K562 (cell line): ENCODE measurements around the gene SAP130. TPM values are rescaled to one million over a fixed set of nuclear protein-coding genes. Genes with fewer than 3 reads are reported as not detected.

Experiments
- ATAC-seq: fragments of 200-7000 bp; cut with Tn5 transposase; 3 replicates; pipeline ENCODE4 v1.9.1; 2020; ENCODE audit warnings: moderate library complexity
- BruUV-seq: library from RNA; stranded (reverse); fragments of 400-500 nt; replicated peaks from 2 replicates; lab custom pipeline; 2021; lab: Mats Ljungman, UMichigan
- CTCF ChIA-PET: fragments of 300-600 bp; formaldehyde crosslinking; extraction: SDS; loops from one replicate; lab custom pipeline; 2021; ENCODE audit warnings: low intra/inter-chr PET ratio; lab: Yijun Ruan, JAX
- POLR2A ChIA-PET: fragments of 300-600, 350-650 bp; sonication (Branson Sonifier 250); formaldehyde crosslinking; extraction: SDS; loops from one replicate; lab custom pipeline; 2021; ENCODE audit warnings: antibody characterized with exemption, inconsistent platforms; lab: Yijun Ruan, JAX
- DNase-seq, 4 experiments: peaks; one replicate each; pipeline versions ENCODE4 v3.0.0 to v3.0.0-alpha.2; 2011 to 2018; ENCODE audit warnings: low spot score in 3 of 4, mixed read lengths in 3 of 4; ENCODE audit errors: extremely low read depth in 1 of 4
- FAIRE-seq: peaks from 2 replicates; lab custom pipeline; 2011; peaks lifted over from hg19 to GRCh38; lab: Jason Lieb, UNC
- H2AFZ ChIP-seq: 2 replicates; pipeline ENCODE4 v1.6.0; 2011; ENCODE audit warnings: low read depth, low read length, control low read depth, inconsistent platforms
- H3K27ac ChIP-seq: fragments of 200-600 bp; 3 replicates; pipeline ENCODE4 v1.8.0; 2011; ENCODE audit warnings: low read depth, mild to moderate bottlenecking, control low read depth, inconsistent platforms, low read length, moderate library complexity, mixed read lengths; ENCODE audit errors: extremely low read depth
- H3K27me3 ChIP-seq, 2 experiments: fragments of 300-600 bp in 1 of 2; 2 replicates in 1 of 2; 3 replicates in 1 of 2; pipeline versions ENCODE4 v1.6.0 to v1.8.0; 2011; ENCODE audit warnings: inconsistent platforms in 2 of 2, low read length in 2 of 2, mild to moderate bottlenecking in 1 of 2, mixed read lengths in 1 of 2, moderate library complexity in 1 of 2; ENCODE audit not compliant: control insufficient read depth in 2 of 2, insufficient read depth in 2 of 2
- H3K36me3 ChIP-seq: fragments of 300-600 bp; 3 replicates; pipeline ENCODE4 v1.8.0; 2011; ENCODE audit warnings: mild to moderate bottlenecking, low read length, inconsistent platforms; ENCODE audit not compliant: control insufficient read depth, insufficient read depth
- H3K4me1 ChIP-seq, 2 experiments: fragments of 200-600 bp in 1 of 2; replicated peaks in 1 of 2; 2 replicates in 1 of 2; 3 replicates in 1 of 2; pipeline versions ENCODE4 v1.5.1 to v1.8.0; 2011; ENCODE audit warnings: inconsistent platforms in 2 of 2, low read length in 2 of 2, mild to moderate bottlenecking in 1 of 2, mixed read lengths in 1 of 2, moderate library complexity in 1 of 2; ENCODE audit not compliant: control insufficient read depth in 2 of 2, insufficient read depth in 2 of 2
- H3K4me2 ChIP-seq: 2 replicates; pipeline ENCODE4 v1.6.1; 2011; ENCODE audit warnings: low read length, control low read depth, inconsistent platforms, mixed read lengths; ENCODE audit not compliant: insufficient read depth
- H3K4me3 ChIP-seq: fragments of 200-600 bp; sonication (generic), shearing (Covaris generic); 2 replicates; pipeline ENCODE4 v1.5.1; 2016; ENCODE audit warnings: control low read depth, inconsistent platforms
- H3K79me2 ChIP-seq: fragments of 200-600 bp; 3 replicates; pipeline ENCODE4 v1.8.0; 2011; ENCODE audit warnings: low read length, inconsistent platforms; ENCODE audit not compliant: control insufficient read depth, insufficient read depth
- H3K9ac ChIP-seq, 2 experiments: 2 replicates each; pipeline versions ENCODE4 v1.6.0 to v1.6.1; 2011; ENCODE audit warnings: low read depth in 2 of 2, low read length in 2 of 2, control low read depth in 1 of 2, inconsistent platforms in 1 of 2, mild to moderate bottlenecking in 1 of 2, mixed read lengths in 1 of 2; ENCODE audit not compliant: insufficient read depth in 1 of 2
- H3K9me1 ChIP-seq: one replicate; pipeline ENCODE4 v1.6.0; 2011; ENCODE audit warnings: inconsistent platforms, mild to moderate bottlenecking, low read length, moderate library complexity; ENCODE audit not compliant: control insufficient read depth, insufficient read depth
- H3K9me3 ChIP-seq: replicated peaks from 2 replicates; pipeline ENCODE4 v1.5.1; 2011; ENCODE audit warnings: low read depth, low read length, inconsistent platforms; ENCODE audit not compliant: control insufficient read depth, insufficient read depth
- H4K20me1 ChIP-seq: replicated peaks from 2 replicates; pipeline ENCODE4 v1.6.1; 2011; ENCODE audit warnings: low read length, inconsistent platforms, mixed read lengths; ENCODE audit not compliant: control insufficient read depth, insufficient read depth
- BRCA1 ChIP-seq, 2 experiments: fragments of 450-650 bp in 1 of 2; sonication (generic) in 1 of 2; formaldehyde crosslinking in 1 of 2; IDR thresholded peaks; 2 replicates each; pipeline versions ENCODE4 v1.5.0 to v1.6.1; 2017 to 2020; ENCODE audit warnings: mild to moderate bottlenecking in 1 of 2, missing genetic modification reagents in 1 of 2
- DNMT1 ChIP-seq: fragments of 450-650 bp; IDR thresholded peaks from 2 replicates; pipeline ENCODE4 v1.6.1; 2016; ENCODE audit warnings: antibody characterized with exemption, mild to moderate bottlenecking
- ELF2 ChIP-seq: fragments of 250-450 bp; sonication (Bioruptor Pico); IDR thresholded peaks from 2 replicates; pipeline ENCODE4 v1.5.0; 2021; ENCODE audit warnings: mild to moderate bottlenecking
- FOXA1 ChIP-seq: fragments of 450-650 bp; IDR thresholded peaks from 2 replicates; pipeline ENCODE4 v1.6.1; 2016; ENCODE audit warnings: mild to moderate bottlenecking, borderline replicate concordance
- HDGF ChIP-seq: fragments of 450-650 bp; IDR thresholded peaks from 2 replicates; pipeline ENCODE4 v1.6.1; 2016
- L3MBTL2 ChIP-seq: fragments of 450-650 bp; IDR thresholded peaks from 2 replicates; pipeline ENCODE4 v1.6.1; 2016; ENCODE audit warnings: mild to moderate bottlenecking, moderate library complexity
- MAZ ChIP-seq, 2 experiments: fragments of 450-650 bp in 1 of 2; sonication (generic) in 1 of 2; formaldehyde crosslinking; IDR thresholded peaks in 1 of 2; conservative IDR thresholded peaks in 1 of 2; 2 replicates each; pipeline versions ENCODE4 v1.4.0 to v1.5.0; 2020; ENCODE audit warnings: mild to moderate bottlenecking in 1 of 2, missing genetic modification reagents in 1 of 2
- MEIS2 ChIP-seq: fragments of 450-650 bp; IDR thresholded peaks from 2 replicates; pipeline ENCODE4 v1.6.1; 2014; ENCODE audit warnings: mild to moderate bottlenecking; ENCODE audit not compliant: partially characterized antibody
- MIER1 ChIP-seq: fragments of 450-650 bp; IDR thresholded peaks from 2 replicates; pipeline ENCODE4 v1.6.1; 2016; ENCODE audit warnings: antibody characterized with exemption, mild to moderate bottlenecking, low read depth
- NBN ChIP-seq: fragments of 450-650 bp; IDR thresholded peaks from 2 replicates; pipeline ENCODE4 v1.6.1; 2016; ENCODE audit warnings: low read depth, mild to moderate bottlenecking
- NFIC ChIP-seq: fragments of 450-650 bp; IDR thresholded peaks from 2 replicates; pipeline ENCODE4 v1.6.1; 2017; ENCODE audit warnings: mild to moderate bottlenecking, inconsistent platforms
- SLC30A9 ChIP-seq: fragments of 250-450 bp; sonication (Bioruptor Pico); IDR thresholded peaks from 2 replicates; pipeline ENCODE4 v1.8.0; 2022; ENCODE audit warnings: mild to moderate bottlenecking, moderate library complexity
- SMAD4 ChIP-seq: fragments of 250-450 bp; sonication (Bioruptor Pico); conservative IDR thresholded peaks from 2 replicates; pipeline ENCODE4 v1.8.0; 2021; ENCODE audit warnings: inconsistent platforms, mild to moderate bottlenecking, moderate library complexity
- SNIP1 ChIP-seq: fragments of 450-650 bp; IDR thresholded peaks from 2 replicates; pipeline ENCODE4 v1.7.1; 2017; ENCODE audit warnings: low read depth, mild to moderate bottlenecking
- TEAD1 ChIP-seq, 2 experiments: fragments of 450-650 bp in 1 of 2; sonication (generic) in 1 of 2; formaldehyde crosslinking; IDR thresholded peaks; 2 replicates each; pipeline versions ENCODE4 v1.4.0 to v1.8.0; 2020 to 2022; ENCODE audit warnings: mild to moderate bottlenecking in 2 of 2, missing genetic modification reagents in 1 of 2
- ZNF124 ChIP-seq: sonication (generic); formaldehyde crosslinking; IDR thresholded peaks from 2 replicates; pipeline ENCODE4 v1.8.1; 2022; ENCODE audit warnings: missing genetic modification reagents
- ZNF143 ChIP-seq: sonication (generic); formaldehyde crosslinking; IDR thresholded peaks from 2 replicates; pipeline ENCODE4 v1.9.0; 2022; ENCODE audit warnings: mild to moderate bottlenecking, missing genetic modification reagents
- ZNF41 ChIP-seq: fragments of 250-450 bp; sonication (Bioruptor Pico); conservative IDR thresholded peaks from 2 replicates; pipeline ENCODE4 v1.4.0; 2020; ENCODE audit warnings: mild to moderate bottlenecking
- ZNF507 ChIP-seq: conservative IDR thresholded peaks from 2 replicates; pipeline ENCODE4 v1.6.1; 2017; ENCODE audit warnings: missing genetic modification characterization, missing compliant biosample characterization
- ZNF77 ChIP-seq: fragments of 250-450 bp; sonication (Bioruptor Pico); IDR thresholded peaks from 2 replicates; pipeline ENCODE4 v1.5.0; 2020
- WGBS: fragments of 100-300 bp; shearing (Covaris generic); methylation state at CpG from one replicate; pipeline ENCODE4 v1.1.6; 2016; ENCODE audit warnings: low coverage, mixed read lengths; ENCODE audit not compliant: insufficient coverage; ENCODE audit errors: missing lambda C conversion rate; 5-methylcytosine and 5-hydroxymethylcytosine counted together
- in situ Hi-C: fragments of 300-500 bp; cut with MboI; formaldehyde crosslinking; loops from 4 replicates; pipeline ENCODE4 v1.15.0; 2018; ENCODE audit warnings: inconsistent platforms, mixed read lengths
- intact Hi-C: fragments of 100-400 bp; cut with micrococcal nuclease; formaldehyde crosslinking; loops from 2 replicates; pipeline ENCODE4 v1.14.2; 2022
- polyA plus RNA-seq, 8 experiments: library from polyadenylated mRNA; depleted of rRNA in 4 of 8; stranded (reverse) in 5 of 8; unstranded in 3 of 8; fragments of >200 nt; fragmentation: Nextera tagmentation in 2 of 8; fragmentation: Illumina TruSeq in 1 of 8; extraction: Ambion mirVana in 2 of 8; extraction: Trizol in 1 of 8; gene quantifications; 2 replicates each; pipeline versions ENCODE4 v1.2.1 to v1.2.3, GENCODE V29; 2011 to 2014; ENCODE audit warnings: inconsistent platforms in 1 of 8, missing spikeins in 1 of 8
- total RNA-seq, 7 experiments: library from RNA; depleted of rRNA in 6 of 7; stranded (reverse); fragments of >200 nt in 6 of 7; fragmentation: Illumina TruSeq in 2 of 7; extraction: Trizol in 2 of 7; gene quantifications; 2 replicates each; pipeline versions ENCODE4 v1.2.1 to v1.2.3, GENCODE V29; 2011 to 2021; ENCODE audit warnings: low replicate concordance in 1 of 7

Gene SAP130
- total and polyA plus RNA-seq, 9 of the 15 experiments (the other 6 are each of a cell fraction or from before 2014, with no cell fraction given), result 4.5 to 33.4 (median 7.4) TPM

GRCh38 chr2:128004509-128004908 lies 23.4 kb downstream of the SAP130 start:
- Histone ChIP-seq H3K9me1 (peaks cover 2% of the 10 kb centered on the region), H3K79me2 (no peaks in the 10 kb centered on the region), H4K20me1 (no peaks in the 10 kb centered on the region; the same call in 1 of the 2 replicates), H3K9ac (no peak overlapping the region), H3K9me3 (no peaks in the 10 kb centered on the region)
- no TSS peak for BruUV-seq
- CTCF ChIA-PET, result no interaction called here
- no peak for FAIRE-seq
- TF ChIP-seq SNIP1, result no peak
- TF ChIP-seq MEIS2, result no peak
- peak; percentile 28; the same call in 1 of the 2 replicates for TF ChIP-seq NFIC
- TF ChIP-seq HDGF, result no peak
- TF ChIP-seq ZNF77 (CRISPR knock-in tag), result no peak
- TF ChIP-seq, all 486 proteins: peak for 1
- H3K36me3 ChIP-seq, result peaks cover 88% of the 10 kb centered on the region
- no peak overlapping the region for H3K27ac ChIP-seq
- ATAC-seq, result no peak
- H2AFZ ChIP-seq, result no peak overlapping the region
- no peaks in the 10 kb centered on the region for H3K4me1 ChIP-seq
- no peak overlapping the region for H3K4me2 ChIP-seq
- POLR2A ChIA-PET, result no interaction called here
- H3K4me3 ChIP-seq, result no peak overlapping the region
- H3K27me3 ChIP-seq, result no peaks in the 10 kb centered on the region
- DNase-seq, result no peak
- WGBS, result 46% methylated on average over 2 of the region's 2 CpGs
- in situ Hi-C loops, result no loop called here
- intact Hi-C loops, result no loop called here

DNA sequence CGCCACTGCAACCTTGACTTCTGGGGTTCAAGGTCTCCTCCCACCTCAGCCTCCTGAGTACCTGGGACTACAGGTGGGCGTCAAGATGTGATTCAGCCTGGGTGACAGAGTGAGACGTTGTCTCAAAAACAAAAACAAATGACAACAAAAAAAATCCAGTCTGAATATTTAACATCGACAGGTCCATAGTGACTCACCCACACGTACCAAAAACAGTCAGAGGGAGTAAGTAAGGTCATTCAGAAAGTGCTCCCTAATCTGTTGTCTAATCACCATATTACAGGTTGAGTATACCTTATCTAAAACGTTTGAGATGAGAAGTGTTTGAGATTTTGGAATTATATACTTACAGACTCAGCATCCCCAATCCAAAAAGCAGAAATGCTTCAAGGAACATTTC lies 24.4 kb downstream of the SAP130 start:
- CTCF ChIA-PET, result no interaction called here
- TF ChIP-seq ZNF41 (CRISPR knock-in tag), result no peak
- no peak for TF ChIP-seq ZNF124 (CRISPR knock-in tag)
- no peak for TF ChIP-seq TEAD1 (CRISPR knock-in tag; IDR thresholded peaks at IDR 0.05)
- no peak for TF ChIP-seq DNMT1
- TF ChIP-seq BRCA1 (IDR thresholded peaks at IDR 0.05), result no peak
- TF ChIP-seq BRCA1 (CRISPR knock-in tag; IDR thresholded peaks at IDR 0.05), result no peak
- no peak for TF ChIP-seq SMAD4 (CRISPR knock-in tag)
- TF ChIP-seq L3MBTL2, result no peak
- TF ChIP-seq NBN, result no peak
- TF ChIP-seq MIER1, result no peak
- no peak for TF ChIP-seq ZNF507 (tag)
- no peak for TF ChIP-seq SLC30A9
- TF ChIP-seq MAZ (CRISPR knock-in tag; conservative IDR thresholded peaks at IDR 0.05 in 1 of 2, IDR thresholded peaks at IDR 0.05 in 1 of 2), result no peak
- no peak for TF ChIP-seq ZNF143 (CRISPR knock-in tag)
- no peak for TF ChIP-seq ELF2 (CRISPR knock-in tag)
- no peak for TF ChIP-seq FOXA1

More for the DNA sequence above, 24.4 kb downstream of the SAP130 start:
- H4K20me1 ChIP-seq, result no peaks in the 10 kb centered on the region; the same call in 1 of the 2 replicates
- no peak overlapping the region for H2AFZ ChIP-seq
- H3K9me1 ChIP-seq, result peaks cover 2% of the 10 kb centered on the region
- H3K4me1 ChIP-seq, result no peaks in the 10 kb centered on the region
- no peaks in the 10 kb centered on the region for H3K9me3 ChIP-seq
- intact Hi-C loops (no loop called here), in situ Hi-C loops (no loop called here)
- POLR2A ChIA-PET, result no interaction called here
- H3K4me2 ChIP-seq, result no peak overlapping the region
- FAIRE-seq, result no peak
- H3K36me3 ChIP-seq, result peaks cover 87% of the 10 kb centered on the region
- no TSS peak for BruUV-seq
- H3K27ac ChIP-seq, result no peak overlapping the region
- H3K79me2 ChIP-seq, result no peaks in the 10 kb centered on the region
- no peak for ATAC-seq
- DNase-seq, result no peak
- WGBS, result 72% methylated on average over 6 of the region's 6 CpGs
- no peak overlapping the region for H3K9ac ChIP-seq
- H3K4me3 ChIP-seq, result no peak overlapping the region
- no peaks in the 10 kb centered on the region for H3K27me3 ChIP-seq
